GM04503 (cell line): ENCODE results near the gene PNPLA7.
A peak's percentile ranks its signal among the peaks of the same experiment; 100 is the strongest.
"Not testable (repeated sequence)": the region's sequence is repeated elsewhere in the genome, so short reads cannot be mapped to it uniquely, and the experiment has no call there.

ENCODE experiments used
- DNase-seq: peaks from one replicate; pipeline ENCODE4 v3.0.0-alpha.2; 2012; ENCODE audit warnings: low read depth

Gene PNPLA7

GRCh38 chr9:137540536-137540935 is 9.7 kb downstream of the PNPLA7 start:
- DNase-seq: no peak

GRCh38 chr9:137538058-137538457 is 12.1 kb downstream of the PNPLA7 start:
- no peak for DNase-seq

GRCh38 chr9:137536594-137537131 is 13.5 kb downstream of the PNPLA7 start:
- DNase-seq: not testable (repeated sequence)

- no peak for DNase-seq
Measured at GRCh38 chr9:137535120-137535428, 15.1 kb downstream of the PNPLA7 start.

GRCh38 chr9:137534256-137535119 is 15.7 kb downstream of the PNPLA7 start:
- peak; percentile 20 for DNase-seq

GRCh38 chr9:137532891-137533468 is 17.2 kb downstream of the PNPLA7 start:
- DNase-seq: not testable (repeated sequence)

GRCh38 chr9:137531099-137531765 is 19.0 kb downstream of the PNPLA7 start:
- no peak for DNase-seq

- DNase-seq: no peak
Measured at GRCh38 chr9:137530331-137530730, 19.9 kb downstream of the PNPLA7 start.

- DNase-seq: no peak
Measured at GRCh38 chr9:137524981-137525317, 25.3 kb downstream of the PNPLA7 start.

- DNase-seq: no peak
Measured at GRCh38 chr9:137524161-137524980, 25.8 kb downstream of the PNPLA7 start.

- no peak for DNase-seq
Measured at GRCh38 chr9:137522746-137523455, 27.3 kb downstream of the PNPLA7 start.

GRCh38 chr9:137521405-137521985 is 28.7 kb downstream of the PNPLA7 start:
- no peak for DNase-seq

- DNase-seq: no peak
Measured at GRCh38 chr9:137520614-137521404, 29.4 kb downstream of the PNPLA7 start.

GRCh38 chr9:137519553-137519952 is 30.6 kb downstream of the PNPLA7 start:
- no peak for DNase-seq

GRCh38 chr9:137518661-137519459 is 31.3 kb downstream of the PNPLA7 start:
- DNase-seq: not testable (repeated sequence)

- no peak for DNase-seq
Measured at GRCh38 chr9:137516144-137516917, 33.9 kb downstream of the PNPLA7 start.

GRCh38 chr9:137515338-137515724 is 34.9 kb downstream of the PNPLA7 start:
- DNase-seq: no peak

- no peak for DNase-seq
Measured at GRCh38 chr9:137514691-137515337, 35.4 kb downstream of the PNPLA7 start.
